Activated CD4-positive, CD25-positive, alpha-beta regulatory T cell treated with anti-CD3 and anti-CD28 coated beads, Interleukin-2, amount 50 U/mL, for 16 hours (primary cell): Measurements from ENCODE around the gene ITLN2.
"Not testable (repeated sequence)": the region's sequence is repeated elsewhere in the genome, so short reads cannot be mapped to it uniquely, and the experiment has no call there.

Source experiments
- DNase-seq: peaks from one replicate; pipeline ENCODE4 v3.0.0-alpha.2; 2020; ENCODE audit warnings: low read depth, low spot score

Gene ITLN2

DNA sequence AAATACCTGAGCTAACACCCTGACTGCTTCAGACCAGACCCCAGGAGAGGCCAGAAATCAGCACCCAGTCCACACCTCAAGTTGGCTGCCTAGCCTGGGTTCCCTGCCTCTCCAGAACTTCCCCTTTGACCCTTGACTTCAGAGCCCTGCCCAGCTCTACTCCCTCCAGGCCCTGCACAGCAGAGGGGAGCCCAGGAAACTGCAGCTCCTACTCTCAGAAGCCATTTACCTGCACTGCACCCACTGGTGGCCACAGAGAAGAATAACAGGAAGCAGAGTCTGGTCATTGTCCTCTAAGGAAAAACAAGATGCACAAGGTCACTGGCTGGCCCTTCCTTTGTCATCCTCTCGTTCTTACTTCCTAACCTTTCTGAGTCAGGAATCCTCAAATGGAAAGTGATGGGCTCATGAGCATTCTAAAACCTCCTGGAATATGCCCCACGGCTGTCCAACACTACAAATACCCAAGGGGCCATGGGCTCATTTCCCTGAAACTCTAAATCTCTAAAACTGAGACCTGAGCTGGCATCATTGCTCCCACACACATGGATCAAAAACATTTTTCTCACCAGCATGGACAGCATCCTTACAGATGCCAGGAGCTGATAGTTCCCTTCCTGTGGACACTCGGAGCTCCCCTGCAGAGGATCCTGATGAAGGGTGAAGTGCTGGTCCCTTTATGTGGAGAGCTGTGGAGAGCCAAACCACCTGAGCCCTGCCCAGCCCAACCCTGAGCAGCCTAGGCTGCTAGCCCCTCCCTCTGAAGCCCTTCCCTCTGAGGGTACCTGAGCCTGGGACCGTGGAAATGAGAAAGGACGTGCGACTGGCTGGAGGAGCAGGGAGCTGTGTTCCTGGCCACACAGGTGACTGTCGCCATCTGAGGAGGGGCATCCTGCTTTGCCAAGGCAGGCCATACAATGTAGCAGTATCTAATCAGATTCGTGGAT, at the start of gene ITLN2:
Gene ITLN2, minus strand, starts transcription at position 652 of the 947 bp plus-strand sequence. Its CDS starts 68 bp downstream, at position 584.
- DNase-seq: peak; percentile 10

DNA sequence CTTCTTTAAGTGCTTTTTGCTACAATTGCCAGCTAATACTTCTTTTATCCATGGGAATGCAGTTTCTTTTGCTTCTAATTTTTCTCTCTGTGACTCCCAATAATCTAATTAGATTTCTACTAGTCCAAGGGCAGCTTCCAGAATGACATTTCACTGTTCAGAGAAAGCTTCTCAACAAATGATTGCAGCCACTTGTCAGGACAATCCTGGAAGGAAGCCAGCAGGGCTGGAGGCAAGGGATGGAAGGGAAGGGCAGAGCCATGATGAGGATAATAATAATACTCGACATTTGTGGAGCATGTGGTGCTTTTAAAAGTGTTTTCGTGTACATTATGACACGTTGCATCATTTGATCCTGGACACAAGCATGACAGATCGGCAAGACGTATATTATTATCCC, 46.9 kb upstream of the ITLN2 start:
- DNase-seq: no peak

DNA sequence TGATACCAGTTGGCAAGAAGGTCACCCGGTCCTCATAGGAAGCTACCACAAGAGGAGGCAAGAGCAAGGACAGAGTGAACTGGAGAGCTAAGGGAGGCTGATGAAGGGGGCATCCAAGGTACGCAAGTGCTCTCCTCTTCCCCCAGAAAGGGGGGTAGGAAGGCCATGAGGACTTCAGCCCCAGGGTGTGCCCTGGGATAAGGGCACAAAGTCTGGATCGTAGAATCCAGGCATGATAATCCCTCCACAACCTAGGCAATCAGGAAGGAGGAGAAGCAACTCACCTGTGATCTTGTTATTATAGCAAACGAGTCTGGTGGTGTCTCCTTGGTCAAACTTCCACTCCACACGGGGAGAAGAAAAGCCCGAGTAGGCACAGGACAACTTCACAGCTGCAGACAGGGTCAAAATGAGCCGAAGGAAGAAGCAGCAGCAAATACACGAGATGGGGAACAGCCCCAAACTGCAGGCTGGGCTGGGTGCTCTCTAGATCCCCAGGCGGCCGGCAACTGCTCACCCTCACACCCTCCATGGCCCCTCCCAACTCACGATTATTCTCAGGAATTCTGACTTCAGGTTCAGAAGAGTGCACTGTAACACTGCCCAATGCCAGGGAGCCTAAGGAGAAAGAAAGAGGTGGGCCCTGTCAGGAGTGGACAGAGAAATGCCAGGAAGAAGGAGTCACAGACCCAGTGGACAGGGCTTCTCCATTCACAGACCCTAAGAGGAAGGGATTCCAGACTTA, 46.3 kb upstream of the ITLN2 start:
- DNase-seq: no peak

DNA sequence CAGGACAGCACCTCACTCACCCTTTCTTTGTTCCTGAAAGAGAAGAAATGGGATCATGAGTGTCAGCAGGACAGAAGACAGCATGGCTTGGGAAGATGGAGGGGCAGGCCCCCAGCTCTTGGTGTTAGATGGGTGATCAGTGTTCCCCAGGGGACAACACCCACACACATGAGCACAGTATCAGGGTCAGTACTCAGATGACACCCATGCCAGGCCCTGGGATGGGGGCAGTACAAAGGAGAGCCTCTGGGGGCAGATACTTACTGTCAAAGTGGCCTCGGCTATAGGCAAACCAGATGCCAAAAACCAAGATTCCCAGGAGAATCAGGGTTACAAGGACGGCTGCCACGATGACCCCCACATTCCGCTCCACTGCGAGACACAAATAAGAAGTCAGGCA, 44.8 kb upstream of the ITLN2 start:
- no peak for DNase-seq

DNA sequence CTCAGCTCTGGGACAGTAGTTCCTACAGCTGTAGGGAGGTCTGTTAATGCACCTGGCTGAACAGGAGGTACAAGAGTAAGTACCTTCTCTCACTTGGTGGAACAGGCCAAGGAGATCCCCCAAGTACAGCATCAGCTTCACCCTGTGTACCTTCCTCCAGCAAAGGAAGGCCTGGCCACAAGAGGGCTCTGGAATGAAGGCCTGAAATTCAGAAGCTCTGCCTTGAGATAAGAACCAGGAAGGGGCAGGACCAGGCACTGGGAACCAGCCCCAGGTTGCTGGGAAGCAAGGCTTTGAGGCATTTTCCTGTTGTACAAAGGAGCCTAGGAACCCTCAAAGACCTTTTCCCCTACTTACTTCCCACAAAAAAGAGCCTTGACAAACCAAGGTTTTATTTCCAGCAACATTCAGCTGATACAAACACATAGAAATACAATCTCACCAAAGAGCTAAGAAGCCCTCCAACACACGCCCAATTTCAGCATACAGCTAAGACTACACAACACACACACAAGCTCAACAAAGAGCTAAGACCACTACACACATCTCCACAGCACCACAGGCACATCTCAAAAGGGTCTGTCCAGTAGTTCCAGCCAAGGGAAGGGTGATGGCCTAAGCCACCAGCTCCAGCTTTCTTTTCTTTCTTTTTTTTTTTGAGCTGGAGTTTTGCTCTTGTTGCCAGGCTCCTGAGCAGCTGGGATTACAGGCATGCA, 42.9 kb upstream of the ITLN2 start:
- DNase-seq: peak; percentile 18

DNA sequence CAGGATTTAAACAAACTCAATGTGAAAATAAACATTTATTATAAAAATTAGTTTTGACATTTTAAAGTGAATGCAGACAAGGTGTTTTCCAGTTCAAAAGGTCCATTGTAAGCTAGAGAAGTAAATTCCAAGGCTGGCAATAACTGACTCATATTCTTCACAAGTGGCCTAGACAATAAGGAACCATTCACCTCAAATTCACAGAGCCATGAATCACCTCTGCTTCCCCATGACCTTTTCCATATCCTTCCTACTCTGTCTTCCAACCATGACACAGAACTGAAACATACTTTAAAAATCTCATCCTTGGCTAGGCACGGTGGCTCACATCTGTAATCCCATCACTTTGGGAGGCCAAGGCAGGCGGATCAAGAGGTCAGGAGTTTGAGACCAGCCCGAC, 41.6 kb upstream of the ITLN2 start:
- no peak for DNase-seq

DNA sequence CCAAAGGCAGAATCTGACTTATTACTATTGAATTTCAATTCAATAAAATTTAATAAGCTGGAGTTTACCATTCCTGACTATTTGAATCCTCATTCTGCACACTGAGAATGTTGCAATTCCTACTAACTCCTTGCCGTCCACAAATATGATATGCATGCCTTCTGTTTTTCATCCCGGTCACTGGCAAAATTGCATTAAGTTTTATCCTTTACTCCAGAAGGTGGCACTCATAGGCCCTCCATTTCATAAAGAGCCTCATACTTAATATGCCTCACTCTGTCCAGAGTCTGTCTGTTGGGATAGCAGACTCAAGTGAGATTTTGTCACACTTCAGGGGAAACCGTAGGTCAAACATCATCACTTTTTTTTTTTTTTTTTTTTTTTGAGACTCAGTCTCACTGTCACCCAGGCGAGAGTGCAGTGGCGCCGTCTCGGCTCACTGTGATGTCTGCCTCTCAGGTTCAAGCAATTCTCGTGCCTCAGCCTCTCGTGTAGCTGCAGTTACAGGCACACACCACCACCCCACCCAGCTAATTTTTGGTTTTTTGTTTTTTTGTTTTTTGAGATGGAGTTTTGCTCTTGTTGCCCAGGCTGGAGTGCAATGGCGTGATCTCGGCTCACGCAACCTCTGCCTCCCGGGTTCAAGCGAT, 39.1 kb upstream of the ITLN2 start:
- DNase-seq: no peak

DNA sequence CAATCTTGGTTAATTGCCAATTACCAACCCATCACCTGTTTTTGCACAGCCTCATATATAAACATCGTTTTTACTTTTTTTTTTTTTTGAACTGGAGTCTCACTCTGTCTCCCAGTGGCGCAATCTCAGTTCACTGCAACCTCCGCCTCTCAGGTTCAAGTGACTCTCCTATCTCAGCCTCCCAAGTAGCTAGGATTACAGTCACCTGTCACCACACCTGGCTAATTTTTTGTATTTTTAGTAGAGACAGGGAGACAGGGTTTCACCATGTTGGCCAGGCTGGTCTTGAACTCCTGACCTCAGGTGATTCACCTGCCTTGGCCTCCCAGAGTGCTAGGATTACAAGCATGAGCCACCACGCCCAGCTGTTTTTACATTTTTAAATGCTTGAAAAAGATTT, 37.4 kb upstream of the ITLN2 start:
- DNase-seq: not testable (repeated sequence)

DNA sequence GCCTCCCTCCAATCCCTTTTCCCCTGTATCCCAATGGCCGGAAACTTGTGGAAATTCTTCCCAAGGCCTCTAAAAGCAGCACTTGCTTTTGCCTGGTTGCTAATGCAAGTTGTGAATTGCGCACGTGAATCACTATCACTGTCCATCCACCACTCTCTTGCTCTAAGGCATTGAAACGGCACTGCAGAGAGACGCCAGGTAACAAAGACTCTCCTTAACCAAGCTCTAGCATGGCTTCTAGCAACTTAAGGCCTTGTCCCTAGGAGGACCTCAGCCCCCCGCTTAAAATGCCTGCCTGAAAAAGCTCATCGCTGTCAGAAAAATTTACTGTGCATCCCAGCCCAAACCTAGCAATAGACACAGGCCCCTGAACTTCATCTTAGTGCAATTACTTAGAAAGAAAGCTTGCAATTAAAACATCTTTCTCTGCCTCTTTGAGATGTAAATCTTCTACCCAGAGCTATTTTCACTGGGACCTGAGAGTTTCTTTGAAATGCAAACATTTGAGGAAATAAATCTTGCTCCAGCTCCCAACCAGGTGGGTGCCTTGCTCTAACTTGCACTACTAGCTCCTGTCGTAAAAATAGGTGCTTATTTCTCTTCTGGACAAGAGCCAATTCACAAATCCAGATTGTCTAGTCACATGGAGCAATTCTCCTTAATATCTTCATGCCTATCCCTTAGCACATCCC, 32.9 kb upstream of the ITLN2 start:
- no peak for DNase-seq

DNA sequence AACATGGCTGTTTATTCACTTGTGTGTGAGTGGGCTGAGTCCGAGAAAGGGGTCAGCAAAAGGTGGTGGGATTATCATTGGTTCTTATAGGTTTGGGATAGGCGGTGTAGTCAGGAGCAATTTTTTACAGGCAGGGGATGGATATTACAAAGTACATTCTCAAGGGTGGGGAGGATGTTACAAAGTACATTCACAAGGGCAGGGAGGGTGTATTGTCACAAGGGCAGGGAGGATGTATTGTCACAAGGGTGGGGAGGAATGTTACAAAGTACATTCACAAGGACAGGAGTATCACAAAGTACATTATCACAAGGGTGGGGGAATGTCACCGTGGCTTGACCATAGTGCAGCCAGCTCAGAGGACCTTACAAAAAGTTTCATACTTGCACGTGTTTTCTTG, 31.1 kb upstream of the ITLN2 start:
- no peak for DNase-seq

DNA sequence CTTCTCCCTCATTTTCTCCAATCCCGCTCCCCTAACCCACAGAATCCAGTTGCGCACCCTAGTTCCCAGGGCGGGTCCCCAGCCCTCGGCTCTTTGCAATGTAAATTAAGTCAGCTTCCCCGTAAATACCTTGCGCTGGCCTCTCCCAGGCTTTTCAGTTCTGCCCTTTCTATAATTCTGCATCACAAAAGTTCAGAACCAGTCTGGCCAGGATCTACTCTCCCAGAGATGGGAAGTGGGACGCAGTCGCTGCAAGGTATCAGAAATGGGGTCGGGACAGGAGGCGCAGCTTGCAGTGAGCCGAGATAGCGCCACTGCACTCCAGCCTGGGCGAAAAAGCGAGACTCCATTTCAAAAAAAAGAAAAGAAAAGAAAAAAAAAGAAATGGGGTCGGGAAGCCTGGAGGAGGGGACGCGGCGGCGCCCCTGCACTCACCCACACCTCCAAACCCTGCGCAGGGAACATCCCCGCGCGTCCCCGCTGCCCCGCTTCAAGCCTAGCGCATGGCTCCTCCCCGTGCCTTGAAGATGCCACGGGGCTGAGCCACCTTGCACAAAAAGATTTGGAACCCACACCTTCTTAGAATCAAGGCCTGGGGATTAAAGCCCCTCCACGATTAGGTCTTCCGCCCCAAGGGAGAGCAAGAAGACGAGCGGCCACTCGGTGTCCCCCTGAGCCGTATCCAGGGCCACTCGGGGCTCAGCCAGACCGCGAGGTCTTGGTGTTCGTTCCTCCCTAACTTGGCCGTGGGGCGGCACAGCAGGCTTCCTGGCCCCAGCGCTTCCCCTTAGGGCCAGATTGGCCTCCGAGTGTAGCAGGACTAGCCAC, 27.2 kb upstream of the ITLN2 start:
- no peak for DNase-seq

DNA sequence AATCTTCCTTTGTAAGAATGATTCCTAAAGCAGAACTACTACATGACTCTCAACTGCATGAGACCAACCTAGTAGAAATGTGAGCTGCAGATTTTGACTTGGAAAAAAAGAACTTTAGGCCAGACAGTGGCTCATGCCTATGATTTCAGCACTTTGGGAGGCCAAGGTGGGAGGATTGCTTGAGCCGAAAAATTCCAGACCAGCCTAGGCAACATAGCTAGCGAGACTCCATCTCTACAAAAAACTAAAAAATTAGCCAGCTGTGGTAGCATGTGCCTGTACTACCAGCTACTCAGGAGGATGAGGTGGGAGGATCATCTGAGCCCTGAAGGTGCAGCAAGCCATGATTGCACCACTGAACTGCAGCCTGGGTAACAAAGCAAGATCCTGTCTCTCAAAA, 24.7 kb upstream of the ITLN2 start:
- no peak for DNase-seq

DNA sequence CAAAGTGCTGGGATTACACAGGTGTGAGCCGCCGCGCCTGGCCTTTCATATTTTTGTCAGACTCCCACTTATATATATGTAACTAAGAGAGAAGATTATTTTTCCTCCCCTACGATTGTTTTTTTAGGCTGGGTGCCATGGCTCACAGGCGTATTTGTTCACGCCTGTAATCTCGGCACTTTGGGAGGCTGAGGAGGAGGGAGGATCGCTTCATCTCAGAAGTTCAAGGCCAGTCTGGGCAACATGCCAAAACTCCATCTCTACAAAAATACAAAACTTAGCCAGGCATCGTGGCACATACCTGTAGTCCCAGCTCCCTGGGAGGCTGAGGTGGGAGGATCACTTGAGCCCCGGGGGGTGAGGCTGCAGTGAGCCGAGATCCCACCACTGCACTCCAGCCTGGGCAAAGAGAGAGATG, 23.9 kb upstream of the ITLN2 start:
- DNase-seq: no peak

DNA sequence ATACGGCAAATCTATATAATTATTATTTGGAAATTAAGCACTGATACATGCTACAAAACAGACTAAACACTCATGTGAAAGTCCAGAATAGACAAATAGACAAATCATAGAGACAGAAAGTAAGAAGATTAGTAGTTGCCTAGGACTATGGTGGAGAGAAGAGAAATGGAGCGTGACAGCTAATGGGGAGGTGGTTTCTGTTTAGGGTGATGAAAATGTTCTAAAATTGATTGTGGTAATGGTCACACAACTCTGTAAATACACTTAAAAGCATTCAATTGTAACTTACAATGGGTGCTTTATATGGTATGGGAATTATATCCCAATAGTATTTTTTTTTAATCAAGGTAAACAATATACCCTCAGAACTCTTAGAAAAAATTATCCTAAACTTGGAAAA, 20.4 kb upstream of the ITLN2 start:
- DNase-seq: no peak

DNA sequence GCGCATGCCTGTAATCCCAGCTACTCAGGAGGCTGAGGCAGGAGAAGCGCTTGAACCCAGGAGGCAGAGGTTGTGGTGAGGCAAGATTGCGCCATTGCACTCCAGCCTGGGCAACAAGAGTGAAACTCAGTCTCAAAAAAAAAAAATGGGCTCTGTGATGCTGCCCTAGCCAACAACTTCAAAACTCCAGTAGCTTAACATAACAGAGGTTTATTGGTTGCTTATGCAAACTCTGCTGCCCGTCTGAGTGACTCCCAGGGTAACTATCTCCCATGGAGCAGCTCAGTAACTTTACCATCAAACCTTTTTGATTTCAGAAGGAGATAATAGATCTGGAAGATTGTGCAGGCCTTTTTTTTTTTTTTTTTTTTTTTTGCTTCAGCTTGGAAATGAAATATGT, 18.9 kb upstream of the ITLN2 start:
- DNase-seq: no peak

DNA sequence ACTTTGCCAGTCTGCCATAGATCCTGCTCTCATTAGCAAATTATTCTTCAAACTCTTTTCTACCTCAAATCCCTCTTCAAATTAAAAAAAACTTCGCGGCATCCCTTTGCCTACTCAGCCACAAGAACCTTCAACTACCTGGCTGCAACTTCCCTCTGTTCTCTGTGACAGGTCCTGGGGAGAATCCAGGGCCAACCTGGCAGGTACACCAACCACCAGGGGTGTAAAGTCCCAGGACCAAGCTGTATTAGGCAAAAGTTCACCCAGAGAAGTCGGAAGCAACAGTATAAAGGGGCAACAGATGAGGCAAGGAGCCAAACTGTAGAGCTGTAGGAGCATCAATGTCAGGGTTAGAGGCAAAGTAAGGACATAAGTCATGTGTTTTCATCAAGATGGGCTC, 18.3 kb upstream of the ITLN2 start:
- no peak for DNase-seq

DNA sequence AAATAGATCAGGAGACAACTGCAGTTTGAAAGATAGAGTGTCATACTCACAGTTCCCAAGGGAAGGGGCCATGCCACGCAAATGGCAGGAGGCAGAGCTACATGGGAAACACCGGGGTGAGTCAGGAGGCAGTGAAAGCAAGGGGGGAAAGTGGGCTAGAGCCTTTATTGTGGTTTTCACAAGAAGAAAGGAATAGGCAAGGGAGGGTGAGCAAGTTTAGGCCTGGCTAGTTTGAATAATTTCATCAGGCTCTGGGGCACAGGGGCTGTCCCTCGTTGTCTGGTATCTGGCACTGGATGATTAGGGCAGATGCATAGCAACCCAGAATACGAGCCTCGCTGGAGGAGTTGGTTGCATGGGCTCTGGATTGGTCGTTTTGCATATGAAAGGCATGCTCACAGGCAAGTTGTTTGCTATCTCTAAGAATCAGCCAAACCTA, 17.0 kb upstream of the ITLN2 start:
- DNase-seq: no peak

DNA sequence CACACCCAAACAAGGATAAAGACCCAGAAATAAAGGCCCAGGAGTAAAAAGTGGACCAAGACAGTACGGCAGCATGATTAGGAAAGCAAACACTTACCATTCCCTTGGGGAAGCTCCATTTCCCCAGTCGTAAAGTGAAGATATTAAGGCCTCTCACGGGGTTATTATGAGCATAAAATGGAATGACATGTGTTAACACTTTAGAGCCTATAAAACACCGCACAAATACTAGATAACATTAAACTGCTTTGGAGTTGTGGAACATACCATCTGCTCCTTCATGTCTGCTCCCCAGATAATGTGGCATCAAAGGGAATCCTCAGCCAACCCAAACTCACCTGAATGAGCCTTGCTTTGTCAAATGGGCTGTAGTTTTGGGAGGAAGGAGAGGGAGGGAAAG, 8.9 kb upstream of the ITLN2 start:
- DNase-seq: no peak

DNA sequence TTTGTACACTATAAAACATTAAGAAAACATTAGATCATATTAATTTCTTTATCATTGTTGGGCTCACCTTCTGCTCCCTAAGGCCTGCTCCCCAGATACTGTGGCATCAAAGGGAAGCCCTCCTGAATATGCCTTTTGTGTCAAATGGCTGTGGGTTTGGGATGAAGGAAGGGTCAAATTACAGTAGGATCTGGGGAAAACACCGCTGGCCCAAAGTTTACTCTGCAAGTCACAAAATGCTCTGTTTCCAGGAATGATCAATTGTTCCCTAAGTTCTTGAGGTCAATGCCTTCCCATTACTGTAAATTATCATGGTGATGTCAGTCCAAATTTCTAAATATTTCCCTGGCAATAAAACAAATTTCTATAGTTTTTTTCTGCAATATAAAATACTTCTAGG, 6.8 kb upstream of the ITLN2 start:
- DNase-seq: no peak

DNA sequence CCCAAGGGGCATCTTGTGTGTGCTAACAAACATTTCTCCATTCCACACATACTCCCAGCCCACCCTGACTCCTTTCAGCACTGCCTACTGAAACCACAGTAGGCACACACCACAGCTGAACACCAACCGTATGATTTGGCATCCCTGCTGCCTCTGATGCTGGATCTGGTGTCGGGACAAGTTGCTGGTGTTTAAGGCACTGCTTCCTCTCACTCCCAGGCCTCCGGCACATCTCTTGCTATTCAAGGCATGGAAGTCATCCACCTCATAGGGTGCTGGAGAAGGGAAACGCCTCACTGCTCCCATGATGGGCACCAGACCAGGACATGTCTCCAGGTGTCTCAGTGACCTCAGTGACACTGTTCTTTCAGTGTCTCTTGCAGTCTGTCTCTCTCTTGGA, 2.4 kb upstream of the ITLN2 start:
- no peak for DNase-seq
